Stimulated activated CD8-positive, alpha-beta memory T cell treated with anti-CD3 and anti-CD28 coated beads, Interleukin-7, amount 100 ng/mL, for 1 hour (primary cell): ENCODE measurements around the gene APMAP.

Experiments
- DNase-seq, 2 donors: peaks; one replicate each; pipeline ENCODE4 v3.0.0-alpha.2; 2020; ENCODE audit warnings: low read depth in 2 of 2

APMAP gene

DNA sequence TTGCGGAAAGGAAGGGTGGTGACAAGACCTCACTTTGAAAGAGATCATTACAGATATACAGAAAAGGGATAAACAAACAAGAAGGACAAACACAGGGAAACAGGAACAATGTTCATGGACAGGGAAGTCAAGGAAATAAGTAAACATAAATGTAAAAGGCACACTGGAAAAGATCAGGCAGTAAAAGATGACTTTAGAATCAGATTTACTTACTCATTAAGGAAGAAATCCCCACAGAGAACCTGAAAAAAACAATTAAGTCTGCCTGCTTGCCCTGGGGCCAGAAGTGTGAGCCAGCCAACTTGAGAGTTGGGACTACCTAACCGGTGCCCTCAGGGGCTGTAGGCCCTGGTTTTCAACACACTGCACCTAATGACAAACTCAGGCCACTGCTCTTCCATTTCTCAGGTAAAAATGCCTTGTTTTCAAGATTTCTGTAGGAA, 1.7 kb downstream of the APMAP start:
- no peak for DNase-seq

DNA sequence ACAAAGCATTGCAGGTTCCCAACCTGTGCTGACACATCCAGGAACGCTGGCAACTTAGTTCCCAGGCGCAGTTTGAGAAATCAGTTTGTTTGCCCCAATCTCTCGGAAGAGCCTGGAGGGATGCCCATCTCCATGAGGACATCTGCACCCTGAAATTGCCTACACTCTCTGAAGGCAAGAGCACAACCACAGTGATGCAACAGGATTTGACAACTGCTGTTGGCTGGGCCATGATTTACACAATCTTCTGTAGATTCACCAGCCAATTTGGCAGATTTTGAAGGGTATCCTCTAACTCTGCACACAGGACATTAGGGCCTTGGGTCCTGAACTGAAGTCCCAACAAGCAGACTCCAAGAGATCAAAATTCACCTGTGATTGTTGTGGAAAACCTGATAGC, 3.4 kb downstream of the APMAP start:
- DNase-seq, result no peak

DNA sequence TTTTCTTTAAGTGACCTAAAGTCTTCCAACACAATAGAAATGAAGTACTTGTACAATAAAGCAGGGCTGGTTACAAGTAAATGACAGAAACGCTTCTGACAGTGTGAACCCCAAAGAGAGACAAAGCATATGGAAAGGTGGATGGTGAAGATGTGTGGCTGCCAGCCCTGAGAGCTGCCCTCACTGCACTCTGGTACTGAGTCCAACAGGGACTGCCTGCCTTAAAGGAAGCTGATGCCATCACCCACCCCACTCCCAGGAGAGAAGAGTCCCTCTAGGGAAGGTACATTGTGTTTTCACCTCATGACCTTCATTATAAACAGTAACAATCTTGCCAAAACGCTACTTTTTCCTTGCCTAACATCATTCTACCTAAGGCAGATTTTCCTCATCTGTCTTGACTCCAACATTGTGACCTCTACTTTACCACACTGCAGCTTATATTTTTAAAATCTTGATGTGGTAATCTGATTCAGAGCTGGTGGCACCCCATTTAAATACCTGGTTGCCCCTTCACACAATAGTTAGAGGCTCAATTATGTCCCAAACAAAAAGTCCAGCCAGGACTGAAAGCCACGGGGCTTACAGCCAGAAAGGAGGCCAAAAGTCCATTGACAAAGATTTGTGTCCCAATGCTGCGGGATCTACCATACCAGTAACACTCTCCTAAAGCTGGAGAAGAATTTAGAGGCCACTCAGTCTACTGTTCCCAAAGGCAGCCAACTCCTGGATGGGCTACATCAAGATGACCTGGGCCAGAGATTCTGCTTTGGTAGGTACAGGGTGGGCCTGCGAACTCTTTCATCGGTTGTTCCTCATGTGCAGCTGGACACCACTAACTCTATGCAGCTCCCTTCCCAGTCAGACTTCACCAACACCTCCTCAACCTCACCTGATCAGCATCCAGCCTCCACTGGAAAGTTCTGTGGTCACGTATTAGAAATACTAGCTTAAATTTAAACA, 4.4 kb downstream of the APMAP start:
- DNase-seq, result no peak

GRCh38 chr20:24987244-24987643, 5.3 kb downstream of the APMAP start:
- no peak for DNase-seq

GRCh38 chr20:24986436-24987015, 6.0 kb downstream of the APMAP start:
- no peak for DNase-seq

DNA sequence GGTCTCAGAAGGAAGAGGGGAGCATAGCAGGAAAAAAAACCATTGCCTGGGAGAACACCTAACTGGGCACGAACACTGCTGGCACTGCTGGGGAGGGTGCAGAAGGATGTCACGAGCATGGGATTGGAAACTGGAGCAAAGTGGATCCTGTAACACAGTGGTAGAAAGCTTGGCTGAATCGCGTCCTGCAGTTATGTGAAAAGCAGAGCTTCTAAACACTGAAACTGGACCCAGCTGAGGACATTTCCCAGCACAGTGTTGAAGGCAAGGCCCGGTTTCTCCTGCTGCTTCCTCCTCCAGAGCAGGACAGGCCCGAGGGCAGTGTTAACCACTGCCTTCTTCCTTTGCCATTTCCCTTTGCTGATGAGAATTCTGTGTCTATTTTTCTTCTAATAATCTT, 6.7 kb downstream of the APMAP start:
- no peak for DNase-seq

GRCh38 chr20:24984961-24985640, 7.5 kb downstream of the APMAP start:
- no peak for DNase-seq

- DNase-seq, result no peak
Measured at GRCh38 chr20:24983896-24984295, 8.7 kb downstream of the APMAP start.

- DNase-seq, result no peak
Measured at GRCh38 chr20:24981790-24982189, 10.8 kb downstream of the APMAP start.

- no peak for DNase-seq
Measured at GRCh38 chr20:24981282-24981681, 11.3 kb downstream of the APMAP start.

GRCh38 chr20:24980291-24981053, 12.1 kb downstream of the APMAP start:
- no peak for DNase-seq

DNA sequence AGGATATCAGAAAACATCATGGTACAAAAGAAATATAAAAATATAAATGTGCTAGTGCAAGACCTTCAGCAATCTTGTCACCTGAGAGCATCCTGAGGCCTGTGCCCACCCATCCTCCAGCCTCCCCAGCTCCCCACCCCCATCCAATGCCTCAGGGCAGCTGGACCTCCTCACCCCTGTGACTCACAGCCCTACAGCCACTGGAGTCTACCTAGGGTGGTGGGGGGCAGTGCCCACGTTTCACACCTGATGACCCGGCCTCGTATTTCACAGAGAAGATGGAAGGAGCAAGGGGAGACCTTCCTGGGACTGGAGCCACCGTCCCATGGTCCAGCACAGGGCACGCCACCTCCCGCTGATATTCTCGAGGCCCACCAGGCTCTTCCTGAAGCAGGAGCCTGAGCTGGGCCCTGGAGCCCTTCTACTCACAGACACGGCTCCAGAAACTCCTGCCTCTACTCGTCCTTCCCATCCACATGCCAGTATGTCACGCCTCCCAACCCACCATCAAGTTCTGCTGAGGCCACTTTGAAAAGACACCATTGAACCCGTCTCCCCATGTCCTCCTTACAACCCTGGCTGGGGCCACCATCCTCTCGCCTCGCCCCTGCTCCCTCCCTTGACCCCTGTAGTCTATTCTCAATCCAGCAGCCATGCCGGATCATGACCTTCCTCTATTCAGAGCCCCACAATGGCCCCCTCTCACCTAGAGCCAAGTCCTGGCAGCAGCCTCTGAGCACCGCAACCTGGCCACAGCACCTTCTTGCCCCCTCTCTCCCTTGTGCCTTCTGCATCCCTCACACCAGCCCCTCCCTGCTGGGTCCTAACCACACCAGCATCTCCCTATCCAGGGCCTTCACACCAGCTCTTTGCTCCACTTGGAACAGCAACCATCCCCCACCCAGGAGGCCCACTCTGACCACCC, 13.3 kb downstream of the APMAP start:
- no peak for DNase-seq

DNA sequence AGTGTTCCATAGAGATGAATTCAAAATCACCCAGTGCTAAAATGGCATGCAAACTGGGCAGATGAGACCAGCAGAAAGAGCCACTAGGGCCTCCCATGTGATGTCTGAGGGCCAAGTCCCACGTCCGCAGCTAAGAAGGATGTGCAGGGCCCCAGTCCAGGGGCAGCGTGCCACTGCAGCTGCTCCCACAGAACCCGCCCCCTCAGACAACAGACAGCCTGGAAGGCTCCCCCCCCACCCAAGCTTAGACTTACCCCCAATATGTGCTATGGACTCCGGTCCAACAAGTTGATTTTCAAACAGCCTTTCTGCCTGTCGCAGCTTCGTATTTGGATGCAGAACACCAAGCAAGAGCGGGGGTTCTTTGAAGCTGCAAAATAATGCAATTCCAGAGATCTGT, 14.0 kb downstream of the APMAP start:
- DNase-seq, result no peak

DNA sequence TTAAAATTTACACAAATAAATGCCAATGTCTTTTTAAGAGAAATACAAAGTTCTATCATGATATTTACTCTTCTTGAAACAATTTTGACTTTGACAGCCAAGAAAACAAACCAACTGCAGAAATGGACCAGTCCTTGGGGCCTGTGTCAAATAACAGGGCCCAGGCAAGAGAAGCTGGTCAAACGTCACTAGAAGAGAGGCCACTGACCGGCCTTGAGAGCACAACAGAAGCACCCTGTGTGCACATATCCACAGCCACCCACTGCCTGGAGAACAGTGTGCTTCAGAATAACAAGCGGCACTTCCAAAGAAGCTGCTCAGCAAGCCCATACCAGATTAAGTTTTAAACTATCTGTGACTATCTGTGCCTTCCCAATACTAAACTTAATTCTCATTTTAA, 14.8 kb downstream of the APMAP start:
- DNase-seq, result no peak

DNA sequence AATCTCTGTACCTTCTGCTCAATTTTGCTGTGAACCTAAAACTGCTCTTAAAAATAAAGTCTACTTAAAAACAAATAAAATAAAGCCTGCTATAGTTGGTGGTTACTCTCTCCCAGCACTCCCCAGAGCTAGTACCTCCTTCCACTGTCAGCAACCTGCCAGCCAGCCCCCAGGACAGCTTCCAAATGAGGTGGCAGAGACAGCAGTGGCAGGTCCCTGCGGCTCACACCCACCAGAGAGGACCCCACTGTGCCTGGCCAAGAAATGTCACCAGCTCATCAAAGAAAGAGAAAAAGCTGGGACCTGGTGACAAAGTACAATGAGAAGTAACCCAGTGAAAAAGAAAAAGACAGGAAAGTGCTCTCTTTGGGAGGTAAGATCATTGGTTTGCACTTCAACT, 15.2 kb downstream of the APMAP start:
- no peak for DNase-seq

DNA sequence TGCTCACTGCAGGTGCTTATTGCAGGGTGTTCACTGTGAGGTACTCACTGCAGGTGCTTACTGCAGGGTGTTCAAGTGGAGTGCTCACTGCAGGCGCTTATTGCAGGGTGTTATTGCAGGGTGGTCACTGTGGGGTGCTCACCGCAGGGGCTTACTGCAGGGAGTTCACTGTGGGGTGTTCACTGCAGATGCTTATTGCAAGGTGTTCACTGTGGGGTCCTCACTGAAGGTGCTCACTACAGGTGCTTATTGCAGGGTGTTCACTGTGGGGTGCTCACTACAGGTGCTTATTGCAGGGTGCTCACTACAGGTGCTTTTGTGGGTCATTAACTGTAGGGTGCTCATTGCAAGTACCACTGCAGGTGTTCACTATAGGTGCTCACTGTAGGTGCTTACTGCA, 20.2 kb downstream of the APMAP start:
- no peak for DNase-seq

DNA sequence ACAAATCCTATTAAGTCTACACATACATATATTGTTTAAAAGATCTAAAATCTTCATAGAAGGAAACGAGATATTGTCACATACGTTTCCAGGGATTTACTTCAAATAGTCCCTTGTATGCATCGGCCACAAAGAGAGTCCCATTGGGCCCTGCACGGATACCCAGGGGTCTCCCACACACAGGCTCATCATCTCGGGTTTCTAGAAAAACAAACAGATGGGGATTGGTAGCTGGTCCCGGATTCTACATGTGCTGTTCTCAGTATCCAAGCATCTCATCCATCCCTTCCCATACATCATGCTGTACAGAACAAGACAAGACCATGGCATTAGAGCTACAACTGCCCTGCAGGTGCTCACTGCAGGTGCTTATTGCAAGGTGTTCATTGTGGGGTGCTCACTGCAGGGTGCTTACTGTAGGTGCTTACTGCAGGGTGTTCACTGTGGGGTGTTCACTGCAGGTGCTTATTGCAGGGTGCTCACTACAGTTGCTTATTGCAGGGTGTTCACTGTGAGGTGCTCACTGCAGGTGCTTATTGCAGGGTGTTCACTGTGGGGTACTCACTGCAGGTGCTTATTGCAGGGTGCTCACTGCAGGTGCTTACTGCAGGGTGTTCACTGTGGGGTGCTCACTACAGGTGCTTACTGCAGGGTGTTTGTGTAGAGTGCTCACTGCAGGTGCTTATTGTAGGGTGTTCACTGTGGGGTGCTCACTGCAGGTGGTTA, 21.0 kb downstream of the APMAP start:
- no peak for DNase-seq

- DNase-seq, result no peak
Measured at GRCh38 chr20:24970754-24971153, 21.8 kb downstream of the APMAP start.

DNA sequence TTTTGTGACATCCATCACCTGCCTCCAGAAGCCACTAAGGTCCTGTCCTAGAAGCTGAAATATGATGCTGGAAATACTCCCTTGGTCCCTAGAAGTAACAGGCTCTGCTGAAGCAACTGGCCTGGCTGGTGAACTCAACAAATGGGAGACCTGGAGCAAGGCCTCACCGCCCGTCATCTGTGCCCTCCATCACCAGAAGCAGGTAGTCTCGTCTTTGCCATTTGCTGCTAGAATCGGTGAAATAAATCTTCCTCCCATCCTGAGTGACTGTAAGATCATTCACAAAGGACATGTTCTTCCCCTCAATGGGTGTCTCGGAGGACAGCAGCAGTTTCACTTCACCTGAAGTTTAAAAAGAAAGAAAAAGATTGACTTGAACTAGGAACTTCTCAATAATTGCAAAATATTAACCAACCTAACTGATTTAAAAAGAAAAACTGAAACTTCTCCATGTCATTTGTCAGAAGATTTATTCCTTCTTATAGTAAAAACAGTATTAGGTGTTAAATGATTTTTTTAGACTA, 22.5 kb downstream of the APMAP start:
- no peak for DNase-seq
